PC-9 (cell line): ENCODE data around the gene GRXCR2. TPM values are rescaled to one million over a fixed set of nuclear protein-coding genes. Genes with fewer than 3 reads are reported as not detected.

Source experiments
- BruUV-seq: library from RNA; stranded (reverse); fragments of 400-500 nt; replicated peaks from 2 replicates; lab custom pipeline; 2021; lab: Mats Ljungman, UMichigan
- CTCF ChIA-PET: fragments of 300-600 bp; sonication (Branson Sonifier 250); formaldehyde crosslinking; loops from one replicate; lab custom pipeline; 2022; ENCODE audit warnings: antibody characterized with exemption; lab: Charles Lee
- POLR2A ChIA-PET: fragments of 300-600 bp; sonication (Branson Sonifier 250); formaldehyde crosslinking; loops from one replicate; lab custom pipeline; 2022; ENCODE audit warnings: antibody characterized with exemption; ENCODE audit not compliant: unreplicated experiment; lab: Charles Lee
- DNase-seq, 2 experiments: peaks; one replicate each; pipeline versions ENCODE4 v3.0.0 to v3.0.0-alpha.2; 2015 to 2022; ENCODE audit warnings: mixed read lengths in 1 of 2
- H2AFZ ChIP-seq: fragments of 200-600 bp; sonication (generic); 2 replicates; pipeline ENCODE4 v1.8.1; 2017; ENCODE audit warnings: antibody characterized with exemption
- H3F3A ChIP-seq: fragments of 200-600 bp; sonication (generic); 2 replicates; pipeline ENCODE4 v1.8.1; 2017; ENCODE audit warnings: antibody characterized with exemption, mild to moderate bottlenecking, low read depth; ENCODE audit not compliant: insufficient read depth
- H3K27ac ChIP-seq: fragments of 200-600 bp; sonication (generic); 2 replicates; pipeline ENCODE4 v1.6.1; 2016; ENCODE audit warnings: mixed run types
- H3K27me3 ChIP-seq: fragments of 200-600 bp; sonication (generic); 2 replicates; pipeline ENCODE4 v1.6.1; 2016; ENCODE audit warnings: low read depth, mixed run types; ENCODE audit not compliant: insufficient read depth
- H3K36me3 ChIP-seq: fragments of 200-600 bp; sonication (generic); 2 replicates; pipeline ENCODE4 v1.6.1; 2016; ENCODE audit warnings: low read depth, mixed run types
- H3K4me1 ChIP-seq: fragments of 200-600 bp; sonication (generic); replicated peaks from 2 replicates; pipeline ENCODE4 v1.6.1; 2016; ENCODE audit warnings: mixed run types; ENCODE audit not compliant: insufficient read depth
- H3K4me2 ChIP-seq: fragments of 200-600 bp; sonication (generic); 2 replicates; pipeline ENCODE4 v1.6.1; 2017; ENCODE audit warnings: mixed run types
- H3K4me3 ChIP-seq: fragments of 200-600 bp; sonication (generic); 2 replicates; pipeline ENCODE4 v1.6.1; 2016; ENCODE audit warnings: mixed run types
- H3K79me2 ChIP-seq: fragments of 200-600 bp; sonication (generic); 2 replicates; pipeline ENCODE4 v1.6.1; 2017; ENCODE audit warnings: low read depth, mixed run types
- H3K9me2 ChIP-seq: fragments of 200-600 bp; sonication (generic); 2 replicates; pipeline ENCODE4 v1.8.1; 2017; ENCODE audit warnings: mild to moderate bottlenecking; ENCODE audit not compliant: insufficient read depth
- H3K9me3 ChIP-seq: fragments of 200-600 bp; sonication (generic); 2 replicates; pipeline ENCODE4 v1.8.1; 2016; ENCODE audit warnings: low read depth; ENCODE audit not compliant: insufficient read depth
- H4K20me1 ChIP-seq: fragments of 200-600 bp; sonication (generic); 2 replicates; pipeline ENCODE4 v1.8.1; 2017; ENCODE audit not compliant: insufficient read depth
- CTCF ChIP-seq: fragments of 200-600 bp; sonication (generic); conservative IDR thresholded peaks from 2 replicates; pipeline ENCODE4 v1.6.1; 2017; ENCODE audit warnings: mixed run types, antibody characterized with exemption, mild to moderate bottlenecking, moderate library complexity
- EZH2 ChIP-seq: fragments of 200-600 bp; sonication (generic); IDR thresholded peaks from 2 replicates; pipeline ENCODE4 v1.8.0; 2017; ENCODE audit warnings: antibody characterized with exemption, low read depth
- intact Hi-C: fragments of 100-400 bp; cut with micrococcal nuclease; formaldehyde crosslinking; loops from one replicate; pipeline ENCODE4 v1.10.0; 2022; ENCODE audit not compliant: unreplicated experiment
- total RNA-seq: library from RNA; stranded (reverse); gene quantifications from 2 replicates; pipeline ENCODE4 v1.2.3, GENCODE V29; 2021

Gene GRXCR2
- total RNA-seq, 1 experiment from 2014 or later: not detected

GRCh38 chr5:145917288-145917687, 44.5 kb upstream of the GRXCR2 start:
- POLR2A ChIA-PET: no interaction called here
- Histone ChIP-seq H3K79me2 (no peaks in the 10 kb centered on the region), H3K27me3 (no peaks in the 10 kb centered on the region), H3K4me3 (no peak overlapping the region), H3K4me1 (0 out of 2 replicates have a peak, but pooled peaks cover 5% of the 10 kb centered on the region), H3K9me3 (no peaks in the 10 kb centered on the region), H3F3A (no peaks in the 10 kb centered on the region), H3K27ac (no peak overlapping the region), H3K4me2 (no peak overlapping the region), H2AFZ (no peak overlapping the region), H3K36me3 (no peaks in the 10 kb centered on the region), H3K9me2 (no peaks in the 10 kb centered on the region), H4K20me1 (no peaks in the 10 kb centered on the region)
- BruUV-seq: no TSS peak
- TF ChIP-seq EZH2: no peak
- no peak for TF ChIP-seq CTCF
- intact Hi-C loops: no loop called here
- no peak for DNase-seq
- CTCF ChIA-PET: interaction anchor here (0.6 kb wide), 1 partner anchor 56 kb away, joined by 6 read pairs; no protein-coding TSS in a partner anchor

DNA sequence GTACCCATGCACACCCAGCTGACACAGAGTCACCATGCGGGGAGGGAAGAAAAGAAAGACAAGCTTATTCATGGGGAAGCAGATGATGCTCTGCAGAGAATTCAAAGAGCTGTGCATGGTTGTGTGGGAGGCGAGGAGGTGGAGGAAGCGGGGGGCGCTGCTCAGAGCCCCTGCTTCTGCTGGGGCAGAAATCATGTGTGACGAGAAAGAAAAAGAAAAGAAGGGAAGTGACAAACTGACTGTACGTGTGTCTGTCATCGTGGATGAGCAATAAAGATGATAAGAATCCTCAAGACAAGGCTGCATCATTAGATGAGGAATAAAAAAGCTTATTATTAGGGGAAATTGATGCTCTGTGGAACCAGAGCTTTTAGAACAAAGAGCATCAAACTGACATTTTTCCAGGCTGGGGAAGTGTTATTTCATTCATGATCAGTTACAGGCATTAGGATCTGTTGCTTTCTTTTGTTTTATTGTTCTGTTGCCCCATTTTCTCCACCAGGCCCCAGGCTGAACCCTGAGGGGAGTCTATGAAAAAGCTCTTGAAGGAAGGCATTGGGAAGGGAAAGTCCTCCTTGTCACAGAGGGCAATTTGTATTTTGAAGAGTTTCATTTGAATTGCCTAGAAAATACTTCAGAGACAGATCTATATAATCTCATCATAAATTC, 43.3 kb upstream of the GRXCR2 start:
- POLR2A ChIA-PET: no interaction called here

DNA sequence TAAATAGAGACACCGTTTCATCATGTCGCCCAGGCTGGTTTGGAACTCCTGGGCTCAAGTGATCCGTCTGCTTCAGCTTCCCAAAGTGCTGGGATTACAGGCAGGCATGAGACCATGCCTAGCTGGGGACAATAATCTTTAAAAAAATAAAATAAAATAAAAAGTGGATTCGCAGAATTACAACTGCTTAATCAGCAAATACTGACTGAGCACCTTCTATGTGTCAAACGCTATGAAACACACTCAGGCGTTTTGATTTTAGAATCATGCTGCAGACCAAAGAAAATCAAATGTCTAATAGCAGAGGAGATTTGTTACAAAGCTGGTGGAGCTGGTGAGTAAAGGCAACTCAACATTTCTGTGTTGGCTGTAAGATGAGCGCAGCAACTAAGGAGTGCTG, 40.9 kb upstream of the GRXCR2 start:
- Histone ChIP-seq H4K20me1 (no peaks in the 10 kb centered on the region), H3K27ac (no peak overlapping the region), H3K27me3 (no peaks in the 10 kb centered on the region), H3K36me3 (no peaks in the 10 kb centered on the region), H3K9me2 (no peaks in the 10 kb centered on the region), H3K4me1 (no peaks in the 10 kb centered on the region), H2AFZ (no peak overlapping the region), H3K4me3 (no peak overlapping the region), H3F3A (no peaks in the 10 kb centered on the region), H3K9me3 (no peaks in the 10 kb centered on the region), H3K4me2 (no peak overlapping the region), H3K79me2 (no peaks in the 10 kb centered on the region)
- POLR2A ChIA-PET: no interaction called here
- BruUV-seq: no TSS peak
- intact Hi-C loops: no loop called here
- TF ChIP-seq CTCF: no peak
- TF ChIP-seq EZH2: no peak
- CTCF ChIA-PET: interaction anchor here (0.6 kb wide), 1 partner anchor 23 kb away, joined by 5 read pairs; no protein-coding TSS in a partner anchor
- no peak for DNase-seq

More for the DNA sequence above, 43.3 kb upstream of the GRXCR2 start:
- Histone ChIP-seq H3F3A (no peaks in the 10 kb centered on the region), H2AFZ (no peak overlapping the region), H3K4me2 (no peak overlapping the region), H3K27ac (no peak overlapping the region), H3K4me1 (0 out of 2 replicates have a peak, but pooled peaks cover 2% of the 10 kb centered on the region), H3K36me3 (no peaks in the 10 kb centered on the region), H3K9me3 (no peaks in the 10 kb centered on the region), H4K20me1 (no peaks in the 10 kb centered on the region), H3K9me2 (no peaks in the 10 kb centered on the region), H3K79me2 (no peaks in the 10 kb centered on the region), H3K27me3 (no peaks in the 10 kb centered on the region), H3K4me3 (no peak overlapping the region)
- CTCF ChIA-PET: no interaction called here
- intact Hi-C loops: no loop called here
- DNase-seq: no peak
- BruUV-seq: no TSS peak
- TF ChIP-seq EZH2 (no peak), CTCF (no peak)
